NCI-H774 (cell line): ENCODE measurements around the gene ZNF787.
"Not testable (repeated sequence)": the region's sequence is repeated elsewhere in the genome, so short reads cannot be mapped to it uniquely, and the experiment has no call there.

Source experiments
- DNase-seq: peaks from one replicate; lab custom pipeline; 2025; lab: John Stamatoyannopoulos, UW

The ZNF787 gene

DNA sequence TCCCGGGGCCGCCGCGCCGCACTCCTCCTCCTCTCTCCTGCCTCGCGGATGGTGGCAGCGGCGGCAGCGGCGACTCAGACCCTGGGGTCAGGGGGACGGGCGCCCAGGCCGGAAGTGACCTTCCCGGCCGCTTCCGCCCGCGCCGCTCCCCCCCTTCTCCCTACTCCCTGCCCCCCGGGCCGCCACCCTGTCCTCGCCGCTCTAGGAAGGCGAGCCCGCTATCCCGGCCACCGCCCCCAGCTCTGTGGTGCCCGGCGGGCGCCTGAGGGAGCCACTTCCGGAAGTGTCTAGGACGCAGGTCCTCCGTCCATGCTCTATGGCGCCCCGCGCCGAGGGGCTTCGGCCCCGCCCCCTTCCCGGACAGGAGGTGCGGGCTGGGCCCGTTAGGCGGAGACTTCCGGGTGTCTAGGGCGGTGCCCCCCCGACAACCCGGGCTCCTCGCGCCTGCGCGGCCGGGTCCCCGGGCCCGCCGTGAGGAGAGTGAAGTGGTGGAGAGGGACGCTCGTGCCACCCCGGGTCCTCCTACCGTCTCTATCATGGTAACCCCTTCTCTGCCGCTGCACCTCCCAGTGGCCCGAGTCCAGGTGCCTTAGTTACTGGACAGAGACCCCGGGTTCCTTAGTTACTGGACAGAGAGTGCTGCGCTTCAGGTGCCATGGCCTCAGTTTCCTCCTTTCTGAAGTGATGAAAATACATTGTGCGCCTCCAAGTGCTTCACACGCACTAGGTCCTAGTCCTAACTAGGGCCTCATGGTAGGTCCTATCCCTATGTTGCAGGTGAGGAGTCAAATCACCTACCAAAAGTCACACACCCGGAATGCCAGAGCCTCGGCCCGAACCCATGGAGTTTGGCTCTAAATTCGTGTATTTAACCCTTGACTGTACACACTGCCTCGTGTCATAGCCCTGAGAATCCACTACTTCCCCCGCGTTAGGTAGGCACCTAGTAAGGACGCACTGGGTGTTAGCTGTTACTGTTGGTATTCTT, at the start of gene ZNF787:
Gene ZNF787 (minus strand): TSS at position 116 of the 988 bp plus-strand sequence. CDS start 18,078 bp downstream, outside the sequence.
- DNase-seq, result peak; percentile 98

DNA sequence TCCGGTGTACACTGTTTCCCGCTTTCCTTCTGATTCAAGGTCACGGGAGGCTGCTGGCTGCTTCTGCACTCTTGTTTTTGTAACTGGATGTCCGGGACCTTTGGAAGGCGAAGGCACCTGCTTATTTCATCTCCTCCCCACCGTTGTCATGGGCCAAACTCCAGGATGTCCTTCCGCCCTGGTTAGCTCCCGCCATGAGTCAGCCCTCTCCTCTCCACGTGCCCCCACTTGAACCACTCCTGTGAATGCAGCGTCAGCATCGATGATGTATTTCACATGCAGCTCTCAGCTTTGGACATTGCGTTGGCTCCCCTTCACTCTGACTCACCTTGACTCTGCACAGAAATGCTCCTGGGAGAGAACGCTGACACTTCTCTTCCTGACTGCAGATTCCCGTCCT, 49.2 kb upstream of the ZNF787 start:
- peak; percentile 16 for DNase-seq

DNA sequence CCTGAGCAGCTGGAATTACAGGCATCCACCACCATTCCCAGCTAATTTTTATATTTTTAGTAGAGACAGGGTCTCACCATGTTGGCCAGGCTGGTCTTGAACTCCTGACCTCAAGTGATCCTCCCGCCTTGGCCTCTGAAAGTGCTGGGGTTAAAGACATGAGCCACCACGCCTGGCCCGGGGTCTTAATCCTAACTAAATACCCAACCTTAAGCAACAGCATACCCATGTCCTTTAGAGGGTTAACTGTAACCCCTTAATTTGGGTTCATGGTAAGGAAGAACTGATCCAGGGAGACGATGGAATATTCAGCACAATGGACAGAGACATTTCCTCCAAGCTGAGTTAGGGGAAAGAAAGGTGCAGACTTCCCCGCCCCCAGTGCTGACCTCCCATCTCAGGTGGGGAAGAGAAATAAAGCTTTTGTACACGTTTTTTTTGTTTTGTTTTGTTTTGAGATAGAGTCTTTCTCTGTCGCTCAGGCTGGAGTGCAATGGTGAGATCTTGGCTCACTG, 46.0 kb upstream of the ZNF787 start:
- DNase-seq, result no peak

DNA sequence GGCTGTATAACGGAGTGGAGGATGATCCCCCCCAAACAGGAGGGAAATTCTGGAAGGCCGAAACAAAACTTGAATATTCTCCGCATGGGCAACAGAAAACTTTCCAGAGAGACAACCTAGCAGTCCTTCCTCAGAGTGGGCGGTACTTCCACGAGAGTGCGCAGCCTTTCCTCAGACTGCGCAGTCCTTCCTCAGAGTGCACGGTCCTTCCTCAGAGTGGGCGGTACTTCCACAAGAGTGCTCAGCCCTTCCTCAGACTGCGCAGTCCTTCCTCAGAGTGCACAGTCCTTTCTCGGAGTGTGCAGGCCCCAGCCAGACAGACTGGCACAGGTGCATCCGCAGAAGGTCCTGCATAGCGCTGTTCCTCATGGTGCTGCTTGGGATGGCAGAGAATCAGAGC, 42.0 kb upstream of the ZNF787 start:
- no peak for DNase-seq

DNA sequence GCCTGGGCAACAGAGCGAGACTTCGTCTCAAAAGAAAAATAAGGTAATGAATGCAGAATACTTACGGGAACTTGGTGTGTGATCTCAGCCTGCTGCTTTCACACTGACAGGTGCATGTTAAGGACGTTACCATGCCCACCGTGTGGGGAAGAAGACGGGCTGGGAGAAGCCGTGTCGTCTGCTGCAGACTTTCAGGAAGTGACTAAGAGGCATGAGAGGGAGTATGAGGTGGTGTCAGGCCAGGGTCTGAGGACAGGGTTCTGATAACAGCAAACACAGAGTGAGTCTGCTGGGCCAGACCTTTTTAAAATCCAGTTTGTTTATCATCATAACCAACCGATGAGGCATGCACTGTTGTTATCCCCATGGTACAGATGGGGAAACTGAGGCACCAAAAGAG, 41.2 kb upstream of the ZNF787 start:
- no peak for DNase-seq

DNA sequence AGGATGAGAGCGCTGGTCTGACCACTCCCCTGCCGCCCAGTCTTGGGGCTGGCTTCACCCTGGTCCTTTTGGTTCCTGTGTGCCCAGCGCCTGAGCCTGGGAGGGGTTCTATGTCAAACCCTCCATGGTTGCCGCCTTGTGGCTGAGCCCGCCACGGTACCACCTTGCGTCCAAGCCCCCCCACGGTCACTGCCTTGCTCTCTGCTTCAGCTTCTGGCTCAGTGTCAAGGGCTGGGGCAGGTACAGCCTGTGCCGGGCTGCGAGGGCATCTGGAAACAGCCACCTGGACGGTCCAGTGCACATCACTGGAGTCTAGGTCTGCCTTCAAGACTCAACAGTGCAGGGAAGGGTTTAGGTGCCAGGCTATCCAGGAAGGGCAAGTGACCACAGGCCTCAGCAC, 40.4 kb upstream of the ZNF787 start:
- no peak for DNase-seq

DNA sequence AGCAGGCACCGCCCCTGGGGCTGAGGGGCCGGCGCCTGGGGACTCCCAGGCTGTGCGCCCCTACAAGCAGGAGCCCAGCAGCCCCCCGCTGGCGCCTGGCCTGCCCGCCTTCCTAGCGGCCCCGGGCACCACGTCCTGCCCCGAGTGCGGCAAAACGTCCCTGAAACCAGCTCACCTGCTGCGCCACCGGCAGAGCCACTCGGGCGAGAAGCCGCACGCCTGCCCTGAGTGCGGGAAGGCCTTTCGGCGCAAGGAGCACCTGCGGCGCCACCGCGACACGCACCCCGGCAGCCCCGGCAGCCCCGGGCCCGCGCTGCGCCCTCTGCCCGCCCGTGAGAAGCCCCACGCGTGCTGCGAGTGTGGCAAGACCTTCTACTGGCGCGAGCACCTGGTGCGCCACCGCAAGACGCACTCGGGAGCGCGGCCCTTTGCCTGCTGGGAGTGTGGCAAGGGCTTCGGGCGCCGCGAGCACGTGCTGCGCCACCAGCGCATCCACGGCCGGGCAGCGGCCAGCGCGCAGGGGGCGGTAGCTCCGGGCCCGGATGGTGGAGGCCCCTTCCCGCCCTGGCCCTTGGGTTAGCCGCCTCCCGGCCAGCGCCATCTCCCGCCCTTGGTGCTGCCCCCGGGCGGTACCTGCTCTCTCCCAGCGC, 38.7 kb upstream of the ZNF787 start:
- DNase-seq, result no peak

DNA sequence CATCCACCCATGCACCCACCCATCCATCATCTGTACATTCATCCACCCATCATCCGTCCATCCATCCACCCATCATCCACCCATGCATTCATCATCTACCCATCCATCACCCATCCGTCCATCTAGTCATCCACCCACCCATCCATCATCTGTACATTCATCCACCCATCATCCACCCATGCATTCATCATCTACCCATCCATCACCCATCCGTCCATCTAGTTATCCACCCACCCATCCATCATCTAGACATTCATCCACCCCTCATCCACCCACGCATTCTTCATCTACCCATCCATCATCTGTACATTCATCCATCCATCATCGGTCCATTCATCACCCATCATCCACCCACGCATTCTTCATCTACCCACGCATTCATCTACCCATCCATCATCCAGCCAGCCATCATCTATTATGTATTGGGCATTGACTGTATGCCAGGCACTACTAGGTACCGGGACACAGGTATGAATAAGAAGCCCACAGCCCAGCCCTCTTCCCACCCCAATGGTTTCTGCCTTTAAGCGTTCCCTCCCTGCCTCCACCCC, 38.0 kb upstream of the ZNF787 start:
- no peak for DNase-seq

DNA sequence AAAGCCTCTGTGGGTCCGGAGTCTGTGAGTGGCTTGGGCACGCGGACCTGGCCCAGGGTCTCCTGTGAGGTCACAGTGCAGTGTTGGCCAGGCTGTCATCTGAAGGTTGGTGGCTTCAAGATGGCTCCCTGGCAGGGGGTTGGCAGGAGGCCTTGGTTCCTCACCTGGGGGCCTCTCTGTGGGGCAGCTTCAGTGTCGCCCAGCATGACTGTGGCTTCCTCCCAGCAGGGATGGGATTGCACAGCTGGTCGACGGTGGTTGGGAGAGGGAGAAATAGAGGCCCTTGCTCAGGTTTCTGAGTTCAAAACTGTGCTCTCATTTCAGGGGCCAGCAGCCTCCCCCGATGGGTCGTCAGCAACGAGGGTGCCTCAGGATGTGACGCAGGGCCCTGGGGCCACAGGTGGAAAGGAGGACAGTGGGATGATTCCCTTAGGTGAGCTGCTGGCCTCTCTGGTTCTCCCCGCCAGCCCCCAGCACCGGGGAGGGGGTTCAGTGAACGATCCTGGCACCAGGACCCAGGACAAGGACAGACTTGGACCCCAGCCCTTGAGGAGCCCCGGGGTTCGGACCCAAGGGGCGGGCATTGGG, 37.2 kb upstream of the ZNF787 start:
- no peak for DNase-seq

DNA sequence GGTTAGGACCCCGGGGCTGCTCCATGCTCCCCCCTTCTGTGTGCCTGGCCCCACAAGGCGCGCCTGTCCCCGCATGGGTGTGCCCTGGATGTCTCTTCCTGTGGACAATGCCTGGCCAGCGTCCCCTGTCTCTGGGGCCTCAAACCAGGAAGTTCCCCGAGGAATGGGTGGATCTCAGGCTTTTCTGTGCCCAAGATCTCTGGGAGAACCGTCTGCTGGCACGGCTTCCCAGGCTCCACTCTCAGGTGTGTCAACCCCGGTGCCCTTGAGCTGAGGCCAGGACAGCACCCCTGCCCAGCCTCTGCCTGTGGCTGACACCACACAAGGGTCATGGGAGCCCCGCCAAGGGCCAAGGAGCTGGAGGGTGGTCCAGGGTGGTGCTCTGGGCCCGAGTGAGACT, 35.7 kb upstream of the ZNF787 start:
- DNase-seq, result no peak

DNA sequence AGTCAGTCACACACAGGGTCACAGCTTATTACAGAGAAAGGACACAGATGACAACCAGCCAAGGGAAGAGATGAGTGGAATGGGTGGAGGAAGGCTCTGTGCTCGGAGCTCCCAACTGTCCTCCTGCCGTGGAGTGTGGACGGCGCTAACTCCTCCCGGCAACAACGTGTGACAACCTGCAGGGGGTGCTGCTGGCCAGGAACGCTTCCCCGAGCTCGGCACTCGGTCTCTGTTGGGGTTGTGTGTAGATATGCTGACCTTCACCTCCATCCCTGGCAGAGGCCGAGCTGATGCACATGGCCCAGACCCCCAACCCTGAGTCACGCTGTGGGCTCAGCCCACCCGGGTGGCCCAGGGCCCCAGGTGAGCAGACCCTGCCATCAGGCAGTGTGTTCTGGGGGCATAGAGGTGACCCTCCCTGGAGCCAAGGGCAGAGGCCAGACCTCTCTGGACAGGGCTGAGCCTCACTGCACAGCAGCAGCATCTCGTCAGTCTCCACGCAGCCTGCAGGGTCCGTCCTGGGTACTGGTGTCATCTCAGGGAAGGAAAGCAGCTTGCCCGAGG, 34.1 kb upstream of the ZNF787 start:
- no peak for DNase-seq

DNA sequence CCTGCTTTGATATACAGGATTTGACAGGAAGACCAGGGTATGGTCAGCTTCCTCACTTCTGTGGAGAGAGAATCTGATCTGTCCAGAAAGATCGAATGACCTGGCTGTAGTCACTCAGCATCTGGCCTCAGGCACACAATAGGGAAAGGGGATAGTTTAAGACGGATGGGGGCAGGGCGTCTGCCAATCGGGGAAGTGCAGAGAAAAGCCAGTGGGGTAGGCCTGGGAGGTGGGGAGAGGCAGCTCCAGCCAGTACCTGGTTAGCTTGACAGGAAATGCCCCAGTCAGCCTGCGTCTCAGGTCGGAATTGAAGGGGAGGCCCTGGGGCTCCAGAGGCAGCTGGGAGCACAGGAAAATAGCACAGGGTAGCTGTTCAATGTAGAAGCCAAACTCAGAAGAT, 32.4 kb upstream of the ZNF787 start:
- no peak for DNase-seq

DNA sequence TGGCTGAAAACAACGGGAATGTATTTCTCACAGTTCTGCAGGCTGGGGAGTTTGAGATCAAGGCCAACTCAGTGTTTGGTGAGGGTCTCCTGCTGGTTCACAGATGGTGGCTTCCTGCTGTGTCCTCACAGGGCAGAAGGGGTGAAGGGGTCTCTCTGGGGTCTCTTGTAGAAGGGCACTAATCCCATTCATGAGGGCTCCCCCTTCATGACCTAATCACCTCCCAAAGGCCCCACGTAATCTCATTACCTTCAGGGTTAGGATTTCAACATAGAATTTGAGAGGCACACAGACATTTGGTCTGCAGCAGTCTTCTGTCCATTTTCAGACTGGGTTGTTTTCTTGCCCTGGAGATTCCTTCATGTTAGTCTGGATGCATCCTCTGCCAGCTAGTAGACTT, 31.5 kb upstream of the ZNF787 start:
- no peak for DNase-seq

DNA sequence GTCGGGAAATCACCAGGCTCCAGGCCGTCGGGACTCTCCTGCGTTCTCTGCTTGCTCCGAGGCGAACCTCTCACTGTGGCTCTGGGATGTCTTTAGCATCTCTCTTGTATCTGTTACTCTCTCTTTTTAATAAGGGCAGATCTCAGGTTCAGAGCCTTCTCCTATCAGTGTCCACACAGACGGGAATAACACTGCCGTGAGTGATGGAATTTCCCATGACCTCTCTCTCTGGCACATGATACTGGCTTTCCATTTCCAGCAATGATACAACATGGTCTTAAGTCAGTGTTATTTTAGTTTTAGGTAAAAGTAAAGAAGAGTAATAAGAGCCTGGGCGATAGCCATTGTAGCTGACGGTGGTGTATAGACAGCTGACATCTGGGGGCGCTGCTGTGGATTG, 29.3 kb upstream of the ZNF787 start:
- DNase-seq, result no peak

DNA sequence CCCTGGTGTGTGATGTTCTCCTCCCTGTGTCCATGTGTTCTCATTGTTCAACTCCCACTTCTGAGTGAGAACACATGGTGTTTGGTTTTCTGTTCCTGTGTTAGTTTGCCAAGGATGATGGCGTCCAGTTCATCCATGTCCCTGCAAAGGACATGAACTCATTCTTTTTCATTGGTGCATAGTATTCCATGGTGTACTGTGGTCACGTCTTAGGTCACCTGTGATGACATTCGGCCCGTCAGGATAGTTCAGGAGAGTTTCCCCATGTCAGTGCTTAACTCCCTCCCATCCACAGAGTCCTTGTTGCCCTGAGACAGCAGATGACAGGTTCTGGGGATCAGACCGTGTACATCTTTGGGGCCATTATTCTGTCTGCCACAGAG, 28.6 kb upstream of the ZNF787 start:
- DNase-seq, result no peak

DNA sequence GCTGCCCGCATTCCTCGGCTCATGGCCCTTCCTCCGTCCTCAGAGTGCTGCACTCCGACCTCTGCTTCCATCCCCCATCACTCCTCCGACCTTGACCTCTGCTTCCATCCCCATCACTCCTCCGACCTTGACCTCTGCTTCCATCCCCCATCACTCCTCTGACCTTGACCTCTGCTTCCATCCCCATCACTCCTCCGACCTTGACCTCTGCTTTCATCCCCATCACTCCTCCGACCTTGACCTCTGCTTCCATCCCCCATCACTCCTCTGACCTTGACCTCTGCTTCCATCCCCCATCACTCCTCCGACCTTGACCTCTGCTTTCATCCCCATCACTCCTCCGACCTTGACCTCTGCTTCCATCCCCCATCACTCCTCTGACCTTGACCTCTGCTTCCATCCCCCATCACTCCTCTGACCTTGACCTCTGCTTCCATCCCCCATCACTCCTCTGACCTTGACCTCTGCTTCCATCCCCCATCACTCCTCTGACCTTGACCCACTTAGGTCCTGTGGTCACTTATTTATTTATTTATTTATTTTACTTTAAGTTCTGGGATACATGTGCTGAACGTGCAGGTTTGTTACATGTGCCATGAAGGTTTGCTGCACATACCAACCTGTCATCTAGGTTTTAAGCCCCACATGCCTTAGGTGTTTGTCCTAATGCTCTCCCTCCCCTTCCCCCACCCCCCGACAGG, 28.0 kb upstream of the ZNF787 start:
- DNase-seq, result not testable (repeated sequence)

DNA sequence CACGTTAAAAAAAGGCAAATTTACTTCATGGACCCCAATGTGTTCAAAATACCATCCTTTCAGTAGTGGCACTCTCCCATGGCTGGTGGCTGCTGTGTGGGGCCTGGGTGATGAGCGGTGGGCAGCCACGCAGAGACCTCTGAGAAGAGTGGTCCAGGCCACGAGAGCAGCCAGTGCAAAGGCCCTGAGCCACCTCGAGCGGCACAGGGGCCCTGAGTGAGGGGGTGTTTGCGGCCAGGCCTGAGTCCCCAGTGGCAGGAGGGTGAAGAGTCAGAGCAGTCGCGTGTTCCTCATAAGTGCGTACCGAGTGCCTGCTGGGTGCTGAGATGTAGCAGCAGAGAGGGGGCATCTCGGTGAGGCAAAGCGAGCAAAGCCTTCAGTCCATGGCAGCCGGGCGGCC, 27.0 kb upstream of the ZNF787 start:
- no peak for DNase-seq

DNA sequence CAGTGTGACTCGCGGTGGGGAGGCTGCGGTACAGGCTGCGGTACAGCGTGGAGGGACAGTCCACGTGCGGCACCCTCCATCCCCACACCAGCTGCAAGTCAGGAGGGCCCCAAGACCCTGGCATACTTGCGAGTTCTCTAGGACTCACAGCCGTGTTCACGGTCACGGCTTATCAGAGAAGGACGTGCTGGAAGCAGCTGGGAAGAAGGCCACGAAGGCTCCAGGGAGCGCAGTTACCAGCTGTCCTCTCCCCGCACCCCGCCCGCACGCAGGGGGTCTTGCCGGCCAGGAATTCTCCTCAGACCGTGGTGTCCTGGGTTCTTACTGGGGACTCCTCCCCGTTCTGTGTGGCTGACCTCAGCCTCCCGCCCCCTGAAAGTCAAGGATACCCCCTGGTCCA, 26.2 kb upstream of the ZNF787 start:
- no peak for DNase-seq

DNA sequence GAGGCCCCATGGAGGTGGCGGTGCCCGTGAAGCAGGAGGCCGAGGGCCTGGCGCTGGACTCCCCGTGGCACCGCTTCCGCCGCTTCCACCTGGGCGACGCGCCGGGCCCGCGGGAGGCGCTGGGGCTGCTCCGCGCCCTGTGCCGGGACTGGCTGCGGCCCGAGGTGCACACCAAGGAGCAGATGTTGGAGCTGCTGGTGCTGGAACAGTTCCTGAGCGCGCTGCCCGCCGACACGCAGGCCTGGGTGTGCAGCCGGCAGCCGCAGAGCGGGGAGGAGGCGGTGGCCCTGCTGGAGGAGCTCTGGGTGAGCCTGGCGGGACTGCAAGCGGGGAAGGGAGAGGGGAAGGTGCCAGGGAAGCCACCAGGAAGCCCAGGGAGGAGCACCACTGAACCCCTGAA, 25.8 kb upstream of the ZNF787 start:
- no peak for DNase-seq

DNA sequence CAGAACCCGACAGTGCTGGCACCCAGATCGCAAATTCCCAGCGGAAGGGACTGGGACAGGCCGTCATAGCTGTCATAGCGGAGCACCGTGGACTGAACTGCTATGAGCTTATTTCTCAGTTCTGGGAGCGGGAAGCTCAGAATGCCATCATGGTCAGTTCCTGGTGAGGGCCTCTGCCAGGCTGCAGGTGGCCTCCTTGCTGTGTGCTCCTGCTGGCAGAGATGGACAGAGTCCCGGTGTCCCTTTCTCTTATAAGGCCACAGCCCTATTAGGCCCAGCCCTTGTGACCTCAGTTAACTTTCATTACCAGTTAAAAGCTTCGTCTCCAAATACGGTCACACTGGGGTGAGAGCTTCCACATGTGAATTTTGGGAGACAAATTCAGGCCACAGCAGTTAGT, 24.6 kb upstream of the ZNF787 start:
- DNase-seq, result no peak

DNA sequence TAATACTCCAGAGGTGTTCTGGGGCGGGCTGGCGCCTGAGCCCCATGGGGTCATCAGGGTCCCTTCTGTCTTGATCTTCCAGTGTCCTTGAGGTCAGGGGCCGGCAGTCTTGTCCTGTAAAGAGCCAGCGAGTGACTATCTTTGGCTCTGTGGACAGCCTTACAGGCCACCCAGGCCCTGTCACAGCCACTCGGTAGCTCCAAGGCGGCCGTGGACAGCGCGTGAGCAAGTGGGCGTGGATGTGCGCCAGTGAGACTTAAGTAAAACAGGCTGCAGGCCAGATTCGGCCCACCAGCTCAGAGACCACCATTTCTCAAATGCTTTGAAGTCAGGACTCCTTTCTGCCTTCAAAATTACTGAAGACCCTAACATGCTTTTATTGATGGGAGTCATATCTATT, 23.7 kb upstream of the ZNF787 start:
- DNase-seq, result no peak

DNA sequence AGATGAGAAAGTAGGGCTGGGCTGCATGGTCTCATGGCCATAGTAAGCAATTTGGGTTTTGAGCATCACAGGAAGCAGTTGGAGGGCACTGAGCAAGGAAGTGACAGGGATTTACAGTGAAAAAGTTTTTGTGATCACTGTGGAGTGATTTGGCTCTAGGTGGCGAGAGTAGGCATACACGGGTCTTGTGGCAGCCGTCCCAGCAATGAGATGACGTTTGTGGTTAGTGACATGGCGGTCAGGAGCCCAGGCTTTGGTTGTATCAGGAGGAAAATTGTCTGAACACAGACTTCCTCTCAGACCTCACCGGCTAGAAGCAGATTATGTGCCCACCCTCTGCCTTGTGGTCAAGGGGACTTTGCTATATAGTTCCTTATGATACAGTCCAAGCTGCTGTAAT, 23.3 kb upstream of the ZNF787 start:
- DNase-seq, result no peak
